Keratinocyte (primary cell): ENCODE data around the gene KCNJ6. TPM values are rescaled to one million over a fixed set of nuclear protein-coding genes. Genes with fewer than 3 reads are reported as not detected.

Source experiments
- DNase-seq: peaks from one replicate; pipeline ENCODE4 v3.0.0-alpha.2; 2011; ENCODE audit warnings: low read depth, missing footprints, low spot score
- FAIRE-seq: peaks from 2 replicates; lab custom pipeline; 2011; peaks lifted over from hg19 to GRCh38; lab: Jason Lieb, UNC
- H2AFZ ChIP-seq: 2 replicates; pipeline ENCODE4 v1.6.0; 2012; ENCODE audit warnings: low read length, control low read depth, inconsistent platforms; ENCODE audit not compliant: control insufficient read depth
- H3K27ac ChIP-seq: 2 replicates; pipeline ENCODE4 v1.5.1; 2011; ENCODE audit warnings: low read length; ENCODE audit not compliant: control insufficient read depth, insufficient read depth
- H3K27me3 ChIP-seq: 3 replicates; pipeline ENCODE4 v1.6.0; 2011; ENCODE audit warnings: low read length; ENCODE audit not compliant: control insufficient read depth, insufficient read depth; ENCODE audit errors: extremely low read depth
- H3K36me3 ChIP-seq, 2 experiments: 2 replicates in 1 of 2; 3 replicates in 1 of 2; pipeline ENCODE4 v1.5.1; 2011; ENCODE audit warnings: low read length in 2 of 2, mild to moderate bottlenecking in 1 of 2; ENCODE audit not compliant: control insufficient read depth in 2 of 2, insufficient read depth in 2 of 2; ENCODE audit errors: extremely low read depth in 1 of 2
- H3K4me1 ChIP-seq: 3 replicates; pipeline ENCODE4 v1.5.1; 2011; ENCODE audit warnings: low read length; ENCODE audit not compliant: control insufficient read depth, insufficient read depth; ENCODE audit errors: extremely low read depth
- H3K4me2 ChIP-seq: 3 replicates; pipeline ENCODE4 v1.6.0; 2011; ENCODE audit warnings: low read depth, low read length; ENCODE audit not compliant: control insufficient read depth, insufficient read depth; ENCODE audit errors: extremely low read depth
- H3K4me3 ChIP-seq, 3 experiments: fragments of 200-600 bp in 1 of 3; sonication (generic) in 1 of 3; 2 replicates in 2 of 3; 3 replicates in 1 of 3; pipeline ENCODE4 v1.5.1; 2011 to 2016; ENCODE audit warnings: low read length in 3 of 3, mild to moderate bottlenecking in 3 of 3, control low read depth in 2 of 3, inconsistent platforms in 1 of 3, low read depth in 1 of 3, mixed read lengths in 1 of 3, mixed run types in 1 of 3, moderate library complexity in 1 of 3; ENCODE audit not compliant: control insufficient read depth in 2 of 3, insufficient read depth in 2 of 3; ENCODE audit errors: extremely low read depth in 1 of 3
- H3K79me2 ChIP-seq: 2 replicates; pipeline ENCODE4 v1.6.0; 2012; ENCODE audit warnings: low read length; ENCODE audit not compliant: control insufficient read depth, insufficient read depth
- H3K9ac ChIP-seq: 3 replicates; pipeline ENCODE4 v1.6.0; 2011; ENCODE audit warnings: low read length; ENCODE audit not compliant: control insufficient read depth, insufficient read depth; ENCODE audit errors: extremely low read depth
- H3K9me1 ChIP-seq: 3 replicates; pipeline ENCODE4 v1.6.0; 2011; ENCODE audit warnings: low read length; ENCODE audit not compliant: control insufficient read depth, insufficient read depth; ENCODE audit errors: extremely low read depth
- H3K9me3 ChIP-seq: 2 replicates; pipeline ENCODE4 v1.5.1; 2012; ENCODE audit warnings: low read depth, low read length; ENCODE audit not compliant: control insufficient read depth
- H4K20me1 ChIP-seq: 3 replicates; pipeline ENCODE4 v1.6.0; 2011; ENCODE audit warnings: low read length; ENCODE audit not compliant: control insufficient read depth, insufficient read depth; ENCODE audit errors: extremely low read depth
- EZH2 ChIP-seq: IDR thresholded peaks from one replicate; pipeline ENCODE4 v1.6.1; 2012; ENCODE audit warnings: inconsistent platforms, mild to moderate bottlenecking, low read length, moderate library complexity
- dilution Hi-C: fragments of 300-500 bp; cut with MboI; formaldehyde crosslinking; loops from one replicate; pipeline ENCODE4 v1.7.0; 2020; ENCODE audit warnings: low sequenced_read_pairs; ENCODE audit not compliant: extremely low pct_ligation_motif_present
- polyA plus RNA-seq, 5 experiments: library from polyadenylated mRNA; depleted of rRNA in 3 of 5; stranded (reverse) in 3 of 5; stranded (forward) in 1 of 5; unstranded in 1 of 5; fragments of >200 nt; gene quantifications; 1 replicate in 1 of 5; 2 replicates in 3 of 5; 3 replicates in 1 of 5; pipeline versions ENCODE4 v1.2.1 to v1.2.3, GENCODE V29; 2011 to 2012; ENCODE audit warnings: missing spikeins in 2 of 5, low read depth in 1 of 5, low replicate concordance in 1 of 5
- TF ChIP-seq, protein P1 (sequence below), 3 experiments: IDR thresholded peaks in 1 of 3; conservative IDR thresholded peaks in 1 of 3; optimal IDR thresholded peaks in 1 of 3; 2 replicates in 2 of 3; 3 replicates in 1 of 3; pipeline versions ENCODE3 to v1.5.1; 2011; ENCODE audit warnings: low read length in 3 of 3, mild to moderate bottlenecking in 3 of 3, moderate library complexity in 2 of 3, control low read depth in 1 of 3, inconsistent platforms in 1 of 3; ENCODE audit not compliant: insufficient read depth in 2 of 3; ENCODE audit errors: extremely low read depth in 1 of 3

The KCNJ6 gene
- polyA plus RNA-seq, 1 donor (not counting 4 experiments of a cell fraction or from before 2014, with no cell fraction given) = not detected

DNA sequence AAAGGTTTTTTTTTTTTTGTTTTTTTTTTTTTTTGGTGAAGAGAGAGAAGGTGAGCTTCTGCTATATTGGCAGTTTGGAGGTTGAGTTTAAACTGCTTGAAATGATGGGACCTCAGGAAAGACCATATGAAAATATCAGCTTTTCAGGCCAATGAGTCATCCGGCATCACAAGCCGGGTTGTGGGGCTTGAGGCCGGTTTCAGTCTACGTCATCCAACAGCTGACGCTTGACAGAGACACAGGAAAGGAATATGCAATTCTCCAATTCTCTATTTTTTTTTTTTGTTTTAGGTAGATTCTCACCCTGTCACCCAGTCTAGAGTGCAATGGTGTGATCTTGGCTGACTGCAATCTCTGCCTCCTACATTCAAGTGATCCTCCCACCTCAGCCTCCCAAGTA, 52.4 kb downstream of the KCNJ6 start:
- no peak overlapping the region for H3K27ac ChIP-seq
- H3K9me3 ChIP-seq = no peaks in the 10 kb centered on the region
- H3K9ac ChIP-seq = no peak overlapping the region
- FAIRE-seq (no peak), DNase-seq (no peak)
- no peaks in the 10 kb centered on the region for H3K27me3 ChIP-seq
- H3K4me3 ChIP-seq = no peak overlapping the region
- no peaks in the 10 kb centered on the region for H4K20me1 ChIP-seq
- dilution Hi-C loops = no loop called here
- H2AFZ ChIP-seq = no peak overlapping the region
- TF ChIP-seq EZH2 = no peak
- TF ChIP-seq, protein P1, sequence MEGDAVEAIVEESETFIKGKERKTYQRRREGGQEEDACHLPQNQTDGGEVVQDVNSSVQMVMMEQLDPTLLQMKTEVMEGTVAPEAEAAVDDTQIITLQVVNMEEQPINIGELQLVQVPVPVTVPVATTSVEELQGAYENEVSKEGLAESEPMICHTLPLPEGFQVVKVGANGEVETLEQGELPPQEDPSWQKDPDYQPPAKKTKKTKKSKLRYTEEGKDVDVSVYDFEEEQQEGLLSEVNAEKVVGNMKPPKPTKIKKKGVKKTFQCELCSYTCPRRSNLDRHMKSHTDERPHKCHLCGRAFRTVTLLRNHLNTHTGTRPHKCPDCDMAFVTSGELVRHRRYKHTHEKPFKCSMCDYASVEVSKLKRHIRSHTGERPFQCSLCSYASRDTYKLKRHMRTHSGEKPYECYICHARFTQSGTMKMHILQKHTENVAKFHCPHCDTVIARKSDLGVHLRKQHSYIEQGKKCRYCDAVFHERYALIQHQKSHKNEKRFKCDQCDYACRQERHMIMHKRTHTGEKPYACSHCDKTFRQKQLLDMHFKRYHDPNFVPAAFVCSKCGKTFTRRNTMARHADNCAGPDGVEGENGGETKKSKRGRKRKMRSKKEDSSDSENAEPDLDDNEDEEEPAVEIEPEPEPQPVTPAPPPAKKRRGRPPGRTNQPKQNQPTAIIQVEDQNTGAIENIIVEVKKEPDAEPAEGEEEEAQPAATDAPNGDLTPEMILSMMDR (optimal IDR thresholded peaks at IDR 0.05 in 1 of 3, IDR thresholded peaks at IDR 0.05 in 1 of 3, conservative IDR thresholded peaks at IDR 0.05 in 1 of 3; ENCODE audit: extremely low read depth in 1 of 3, insufficient read depth in 2 of 3, low read length in 3 of 3) = no peak
- H3K9me1 ChIP-seq = no peaks in the 10 kb centered on the region
- peaks cover 4% of the 10 kb centered on the region for H3K4me1 ChIP-seq
- H3K36me3 ChIP-seq = no peaks in the 10 kb centered on the region
- no peaks in the 10 kb centered on the region for H3K79me2 ChIP-seq
- H3K4me2 ChIP-seq = no peak overlapping the region

DNA sequence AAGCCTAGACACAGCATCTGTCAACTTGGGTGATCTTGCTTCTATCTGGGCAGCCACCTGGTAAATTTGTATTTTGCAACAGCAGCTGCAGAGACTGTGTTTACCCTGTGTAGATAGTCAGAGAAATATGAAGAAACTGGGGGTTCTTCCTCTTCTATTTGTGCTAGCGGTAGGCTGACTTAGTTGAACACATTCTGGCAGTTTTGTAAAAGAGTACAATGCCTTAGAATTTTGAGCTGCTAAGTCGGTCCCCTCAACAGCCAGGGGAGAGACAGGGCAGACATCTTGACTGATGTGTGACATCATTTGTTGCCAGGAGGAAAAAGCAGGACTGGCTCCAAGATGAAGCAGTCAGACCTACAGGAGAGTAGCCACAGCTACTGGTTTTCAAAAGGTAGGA, 53.7 kb downstream of the KCNJ6 start:
- no peaks in the 10 kb centered on the region for H3K27me3 ChIP-seq
- no peak overlapping the region for H3K27ac ChIP-seq
- no peaks in the 10 kb centered on the region for H3K9me3 ChIP-seq
- no peaks in the 10 kb centered on the region for H3K4me1 ChIP-seq
- H3K79me2 ChIP-seq = no peaks in the 10 kb centered on the region
- no peaks in the 10 kb centered on the region for H3K36me3 ChIP-seq
- FAIRE-seq = no peak
- no peak for DNase-seq
- TF ChIP-seq, protein P1 (optimal IDR thresholded peaks at IDR 0.05 in 1 of 3, IDR thresholded peaks at IDR 0.05 in 1 of 3, conservative IDR thresholded peaks at IDR 0.05 in 1 of 3; ENCODE audit: extremely low read depth in 1 of 3, insufficient read depth in 2 of 3, low read length in 3 of 3) = no peak
- TF ChIP-seq EZH2 = no peak
- no peaks in the 10 kb centered on the region for H3K9me1 ChIP-seq
- no peaks in the 10 kb centered on the region for H4K20me1 ChIP-seq
- no peak overlapping the region for H3K9ac ChIP-seq
- dilution Hi-C loops = no loop called here
- no peak overlapping the region for H2AFZ ChIP-seq
- H3K4me3 ChIP-seq = no peak overlapping the region
- H3K4me2 ChIP-seq = no peak overlapping the region
